HG03108 (cell line): ENCODE data around the gene ASXL1.
"Not testable (repeated sequence)": the region's sequence is repeated elsewhere in the genome, so short reads cannot be mapped to it uniquely, and the experiment has no call there.

ENCODE experiments used
- ATAC-seq: cut with Tn5 transposase; IDR thresholded peaks from one replicate; pipeline ENCODE4 v1.9.1; 2021; ENCODE audit warnings: moderate library complexity; ENCODE audit not compliant: unreplicated experiment

ASXL1 gene

GRCh38 chr20:32357869-32358631 lies at the start of gene ASXL1:
Gene ASXL1 (plus strand): TSS chr20:32358331. CDS start chr20:32358776, 445 bp downstream.
- ATAC-seq = peak; percentile 65

- ATAC-seq = no peak
Measured at GRCh38 chr20:32312718-32313424, 45.3 kb upstream of the ASXL1 start.

GRCh38 chr20:32314768-32315167 lies 43.4 kb upstream of the ASXL1 start:
- no peak for ATAC-seq

- no peak for ATAC-seq
Measured at GRCh38 chr20:32315399-32315798, 42.7 kb upstream of the ASXL1 start.

GRCh38 chr20:32315891-32316290 lies 42.2 kb upstream of the ASXL1 start:
- no peak for ATAC-seq

- no peak for ATAC-seq
Measured at GRCh38 chr20:32316667-32317066, 41.5 kb upstream of the ASXL1 start.

GRCh38 chr20:32319100-32319499 lies 39.0 kb upstream of the ASXL1 start:
- no peak for ATAC-seq

- no peak for ATAC-seq
Measured at GRCh38 chr20:32320305-32320704, 37.8 kb upstream of the ASXL1 start.

GRCh38 chr20:32321390-32321789 lies 36.7 kb upstream of the ASXL1 start:
- no peak for ATAC-seq

- not testable (repeated sequence) for ATAC-seq
Measured at GRCh38 chr20:32322260-32322659, 35.9 kb upstream of the ASXL1 start.

GRCh38 chr20:32323761-32324160 lies 34.4 kb upstream of the ASXL1 start:
- ATAC-seq = not testable (repeated sequence)

GRCh38 chr20:32325706-32326503 lies 32.2 kb upstream of the ASXL1 start:
- no peak for ATAC-seq

- ATAC-seq = no peak
Measured at GRCh38 chr20:32326504-32326845, 31.7 kb upstream of the ASXL1 start.

- ATAC-seq = no peak
Measured at GRCh38 chr20:32327087-32327681, 30.9 kb upstream of the ASXL1 start.

- no peak for ATAC-seq
Measured at GRCh38 chr20:32329817-32330554, 28.1 kb upstream of the ASXL1 start.

- ATAC-seq = no peak
Measured at GRCh38 chr20:32330555-32330897, 27.6 kb upstream of the ASXL1 start.

GRCh38 chr20:32332614-32333013 lies 25.5 kb upstream of the ASXL1 start:
- ATAC-seq = peak; percentile 4

GRCh38 chr20:32333181-32333987 lies 24.7 kb upstream of the ASXL1 start:
- peak; percentile 60 for ATAC-seq

- no peak for ATAC-seq
Measured at GRCh38 chr20:32333988-32334885, 23.9 kb upstream of the ASXL1 start.
